ENCODE measurements around the gene FBXO8.
A peak's percentile ranks its signal among the peaks of the same experiment; 100 is the strongest.

Gene FBXO8

DNA sequence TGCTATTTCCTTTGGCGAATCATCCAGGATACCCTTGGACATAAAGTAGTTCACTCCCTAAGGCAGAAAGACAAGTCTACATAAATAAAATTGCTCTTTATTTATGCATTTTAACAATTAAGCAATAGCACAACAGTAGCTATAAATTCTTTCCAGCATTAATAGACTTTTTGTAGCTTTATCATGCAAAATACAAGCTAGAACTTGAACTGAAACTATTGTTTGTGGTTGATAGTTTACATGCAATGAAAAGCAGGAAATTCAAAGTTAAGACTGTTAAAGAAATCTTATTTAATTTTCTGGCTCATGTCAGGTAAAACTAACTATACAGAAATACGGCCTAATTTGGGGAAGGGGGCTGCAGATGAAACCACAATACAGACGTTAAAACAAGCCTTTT, 42.3 kb downstream of the FBXO8 start:
- DNase-seq: no peak

DNA sequence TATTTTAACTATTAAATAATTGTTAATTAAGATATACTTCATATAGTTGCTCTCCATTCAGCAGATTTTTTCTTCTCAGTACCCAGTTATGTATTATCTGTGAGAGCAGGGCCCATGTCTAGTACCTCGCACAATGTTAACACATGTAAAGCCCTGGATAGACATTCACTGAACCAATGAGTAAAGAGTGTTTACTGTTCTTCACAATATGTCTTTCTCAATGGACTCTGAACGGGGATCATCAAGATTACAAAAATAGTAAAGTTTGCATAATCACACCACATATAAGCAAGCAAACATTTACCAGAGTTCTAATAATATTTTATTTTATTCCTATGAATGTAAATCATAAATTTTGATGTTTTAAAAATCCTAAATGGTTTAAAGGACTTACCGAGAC, 47.1 kb downstream of the FBXO8 start:
- DNase-seq: no peak

DNA sequence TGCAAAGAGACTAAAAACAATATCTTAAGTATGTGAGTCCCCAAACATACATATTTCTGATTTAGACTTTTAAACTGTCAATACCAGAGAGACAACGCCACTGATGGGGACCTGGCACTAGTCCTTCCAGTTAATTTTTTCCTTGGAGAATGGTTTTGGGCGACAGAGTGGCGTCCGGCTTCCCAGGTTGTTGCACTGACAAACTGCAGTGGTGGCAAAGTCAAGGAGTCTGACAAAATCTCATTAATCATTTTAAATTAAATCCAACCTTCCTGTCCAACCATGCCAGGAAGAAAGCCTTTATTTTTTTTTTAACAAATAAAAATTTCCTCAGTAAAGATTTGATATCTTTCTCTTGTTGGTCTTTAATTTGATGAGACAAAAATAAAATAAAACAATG, 52.8 kb downstream of the FBXO8 start:
- DNase-seq: no peak

DNA sequence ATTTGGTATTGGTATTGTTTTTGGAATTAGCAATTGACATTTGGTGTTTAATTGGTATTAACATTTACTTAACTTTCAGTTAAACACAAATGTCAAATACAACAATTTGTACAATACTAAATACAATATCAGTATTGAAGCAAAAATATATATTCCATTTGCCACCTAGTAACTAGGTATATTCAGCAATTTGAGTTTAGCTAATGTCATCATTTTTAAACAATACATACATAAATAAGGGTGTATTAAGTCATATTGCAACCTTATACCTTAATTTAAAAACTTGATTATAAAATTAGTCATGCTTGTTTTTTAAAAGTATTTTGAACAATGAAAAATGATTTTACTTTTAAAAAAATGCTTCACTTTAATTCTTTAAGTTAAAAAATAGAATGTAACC, 53.3 kb downstream of the FBXO8 start:
- no peak for DNase-seq

DNA sequence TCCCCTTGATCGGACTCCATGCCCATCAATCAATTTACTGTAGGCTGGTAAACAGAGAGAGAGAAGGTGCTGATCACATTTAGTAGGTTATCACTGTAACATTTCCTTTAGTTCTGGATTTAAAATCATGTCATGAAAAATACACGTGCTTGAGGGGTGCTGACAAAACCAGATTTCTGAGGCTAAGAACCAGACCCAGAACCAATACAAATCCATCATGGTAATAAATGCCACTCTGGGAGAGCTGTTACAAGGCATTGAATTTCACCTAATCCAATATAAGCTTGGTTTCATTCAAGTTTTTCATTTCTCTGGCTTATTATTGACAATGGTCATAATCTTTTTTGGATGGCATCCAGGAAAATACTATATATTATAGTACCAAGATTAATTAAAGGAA, 54.5 kb downstream of the FBXO8 start:
- DNase-seq: no peak

DNA sequence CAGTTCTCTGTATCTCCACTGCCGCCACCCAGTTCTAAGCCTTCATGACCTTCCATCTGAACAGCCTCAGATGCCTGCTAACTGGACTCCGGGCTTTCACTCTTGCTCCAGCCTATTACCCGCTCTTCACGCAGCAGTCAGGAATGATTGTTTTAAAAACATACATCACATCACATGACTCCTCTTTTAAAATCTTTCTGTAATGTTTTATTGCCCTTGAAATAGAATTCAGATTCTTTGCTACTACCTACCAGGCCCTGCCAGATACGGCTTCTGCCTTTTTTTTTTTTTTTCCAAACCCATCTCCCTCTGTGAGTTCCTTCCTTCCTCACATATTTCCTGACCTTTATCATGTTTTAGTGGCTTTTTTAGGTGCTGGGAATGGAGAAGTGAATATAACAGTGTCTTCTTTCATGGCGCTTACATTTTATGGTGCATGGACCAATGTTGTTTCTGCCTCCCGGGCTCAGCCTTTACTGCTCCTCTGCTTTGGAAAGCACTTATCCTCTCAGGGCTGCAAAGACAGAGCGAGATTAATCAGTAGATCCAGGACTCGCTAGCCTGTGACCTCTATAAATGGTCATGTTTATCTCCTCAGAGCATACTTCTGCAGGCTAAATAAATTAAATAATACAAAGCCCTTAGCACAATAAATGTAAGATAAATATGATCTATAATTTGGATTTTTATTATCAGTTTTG, 58.0 kb downstream of the FBXO8 start:
- no peak for DNase-seq

DNA sequence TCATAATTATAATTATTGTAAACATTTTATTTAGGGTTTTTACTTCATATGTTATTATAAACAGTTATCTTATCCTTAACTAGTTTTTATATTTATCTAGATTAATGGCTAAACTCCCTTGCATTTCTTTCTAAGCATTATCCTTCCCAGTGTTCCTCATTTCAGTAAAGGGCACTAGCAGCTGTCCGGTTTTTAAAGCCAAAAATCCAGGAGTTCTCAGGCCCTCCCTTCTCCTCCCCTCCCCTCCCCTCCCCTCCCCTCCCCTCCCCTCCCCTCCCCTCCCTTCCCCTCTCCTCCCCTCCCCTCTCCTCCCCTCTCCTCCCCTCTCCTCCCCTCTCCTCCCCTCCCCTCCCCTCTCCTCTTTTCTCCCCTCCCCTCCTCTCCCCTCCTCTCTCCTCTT, 58.9 kb downstream of the FBXO8 start:
- no peak for DNase-seq

DNA sequence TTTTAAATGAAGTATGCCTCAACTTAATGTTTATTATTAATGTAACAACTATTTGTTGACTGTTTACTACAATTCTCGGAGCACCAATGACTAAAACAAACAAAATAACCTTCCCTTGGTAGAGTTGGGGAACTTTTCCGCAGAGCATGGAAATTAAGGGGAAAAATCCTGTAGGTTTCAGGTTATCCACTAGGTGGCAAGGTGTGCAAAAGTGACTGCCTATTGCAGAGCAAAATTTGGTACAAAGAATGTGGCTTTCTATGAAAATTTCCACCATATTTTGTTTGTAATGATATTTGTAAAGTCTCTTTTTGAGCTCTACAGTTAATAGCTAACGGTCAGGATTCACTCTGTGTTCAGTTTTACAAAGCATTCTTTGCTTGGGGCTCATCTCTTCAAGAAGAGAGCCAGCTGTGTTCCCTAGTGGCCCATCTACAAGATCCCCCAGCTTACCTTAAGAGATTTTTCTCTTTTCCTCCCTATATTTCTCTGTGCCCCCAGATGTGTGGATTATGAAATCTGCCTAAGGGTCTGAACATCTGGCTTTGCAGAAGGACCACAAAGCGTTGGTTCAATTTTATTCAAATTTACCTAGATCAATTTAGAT, 61.1 kb downstream of the FBXO8 start:
- DNase-seq: no peak

DNA sequence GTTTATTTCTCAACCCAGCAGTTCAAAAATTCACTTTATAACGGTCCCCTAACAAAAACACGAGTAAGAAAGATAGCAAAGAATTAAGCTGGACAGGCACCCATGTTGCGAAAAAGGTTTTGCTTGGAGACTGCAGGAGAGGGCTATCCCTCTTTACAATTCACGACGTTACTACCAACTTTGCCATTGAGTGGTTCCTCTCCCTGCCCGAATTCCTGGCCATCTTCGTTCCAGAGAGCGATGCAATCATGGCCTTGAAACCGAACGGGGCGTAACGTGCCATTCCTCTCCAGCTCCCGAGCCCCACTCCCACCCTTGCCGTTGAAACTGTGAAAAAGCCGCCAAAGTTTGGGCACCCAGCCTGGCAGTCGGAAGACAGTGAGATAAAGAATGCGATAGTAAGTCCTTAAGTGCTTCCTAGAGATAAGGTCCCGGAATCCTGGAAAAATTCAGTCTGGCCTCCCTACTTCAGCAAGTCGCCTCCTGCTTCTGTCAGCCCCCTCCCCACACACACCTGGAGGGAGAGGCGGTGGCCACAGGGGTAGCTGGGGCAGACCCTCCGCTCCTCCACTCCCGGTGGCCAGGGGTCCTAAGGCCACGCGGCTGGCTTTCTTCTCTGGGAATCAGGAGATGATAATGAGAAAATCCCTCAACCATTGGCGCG, 65.2 kb downstream of the FBXO8 start:
- no peak for DNase-seq

DNA sequence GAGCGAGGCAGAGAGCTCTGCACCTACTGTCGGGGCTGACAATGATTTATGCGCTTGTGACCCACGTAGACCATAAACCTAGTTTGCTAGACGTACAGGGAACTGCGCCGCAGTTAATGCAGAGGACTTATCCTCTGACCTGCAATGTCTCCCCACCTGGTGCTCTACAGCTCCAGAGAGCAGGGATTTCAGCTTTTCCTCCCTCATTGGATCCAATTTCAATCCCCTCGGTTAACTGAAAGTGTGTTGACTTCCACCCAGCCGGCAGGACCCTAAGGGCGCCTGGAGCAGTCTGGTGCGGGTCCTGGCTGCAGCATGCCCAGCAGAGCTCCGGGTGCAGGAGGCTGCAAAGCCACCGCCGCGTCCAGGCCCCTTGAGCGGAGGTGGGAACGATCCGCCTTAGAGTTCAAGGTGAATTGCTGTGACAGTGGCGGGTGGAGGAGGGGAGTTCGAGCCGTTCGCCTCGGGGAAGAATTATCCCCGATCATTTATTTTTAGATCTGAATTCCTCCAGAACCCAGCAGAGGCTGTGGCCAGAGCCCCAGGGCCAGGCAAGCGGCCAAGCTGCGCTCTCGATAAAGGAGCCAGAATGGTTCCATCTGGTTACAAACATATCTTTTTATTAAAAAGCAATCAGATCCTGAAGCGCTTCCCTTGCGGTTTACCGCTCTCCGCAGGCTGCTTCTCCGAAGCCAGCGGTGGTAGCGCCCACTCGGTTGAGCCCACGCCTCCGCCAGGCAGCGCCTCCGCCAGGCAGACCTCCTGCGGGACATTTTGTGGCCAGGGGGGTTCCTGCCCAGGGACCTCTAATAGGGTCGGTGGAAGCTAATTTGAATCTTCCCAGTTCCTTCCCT, 66.0 kb downstream of the FBXO8 start:
- peak; percentile 67 for DNase-seq

DNA sequence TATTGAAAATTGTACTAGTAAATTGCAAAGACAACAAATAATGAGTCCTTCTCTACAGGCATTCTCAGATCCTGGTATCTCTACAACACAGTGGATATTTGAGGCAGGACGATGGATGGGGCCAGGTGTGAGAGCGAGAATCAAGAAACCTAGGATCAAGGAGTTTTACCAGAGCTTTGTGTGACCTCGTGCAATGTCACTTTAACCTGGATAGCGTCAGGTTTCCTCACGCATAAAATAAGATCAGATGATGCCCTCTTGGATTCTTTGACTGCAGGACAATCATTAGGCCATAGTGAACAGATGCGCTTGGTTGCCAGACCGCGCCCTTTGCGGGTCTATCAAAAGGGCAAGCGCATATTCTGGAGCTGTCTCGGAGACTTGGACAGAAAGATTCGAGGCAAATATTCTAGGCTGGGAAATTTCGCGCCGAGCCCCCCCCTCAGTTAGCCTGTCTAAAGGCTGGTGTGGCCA, 66.6 kb downstream of the FBXO8 start:
- DNase-seq: no peak

DNA sequence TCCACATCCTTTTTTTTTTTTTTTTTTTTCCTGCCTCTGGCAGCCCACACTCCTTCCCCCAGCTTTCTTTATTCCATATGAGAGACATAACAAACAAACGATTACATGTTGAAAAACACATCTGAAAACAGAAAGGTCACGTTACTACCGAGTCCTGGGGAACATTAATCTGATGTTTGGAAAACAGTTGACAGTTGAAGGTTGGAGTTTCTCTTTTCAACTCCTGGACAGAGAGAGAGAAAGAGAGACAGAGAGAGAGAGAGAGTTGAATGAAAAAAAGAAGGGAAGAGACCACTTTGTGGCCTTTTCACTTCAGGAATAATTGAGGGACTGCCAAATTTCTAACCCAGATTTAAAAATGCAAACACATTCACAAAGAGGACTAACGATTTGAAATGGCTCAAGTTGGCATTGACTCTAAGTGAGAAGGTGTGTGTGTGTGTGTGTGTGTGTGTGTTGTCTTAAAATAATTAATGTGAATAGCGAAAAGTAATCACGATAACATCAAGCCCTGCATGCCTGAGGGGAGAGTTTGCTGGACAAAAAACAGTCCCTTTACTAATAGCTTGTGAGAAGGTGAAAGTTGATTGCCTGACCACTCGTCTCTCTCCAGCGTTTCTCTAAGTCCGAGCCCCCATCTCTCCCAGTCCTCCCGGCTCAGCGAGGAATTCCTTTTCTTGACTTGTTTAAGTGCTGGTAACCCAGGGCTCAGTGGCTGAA, 67.3 kb downstream of the FBXO8 start:
- DNase-seq: no peak

DNA sequence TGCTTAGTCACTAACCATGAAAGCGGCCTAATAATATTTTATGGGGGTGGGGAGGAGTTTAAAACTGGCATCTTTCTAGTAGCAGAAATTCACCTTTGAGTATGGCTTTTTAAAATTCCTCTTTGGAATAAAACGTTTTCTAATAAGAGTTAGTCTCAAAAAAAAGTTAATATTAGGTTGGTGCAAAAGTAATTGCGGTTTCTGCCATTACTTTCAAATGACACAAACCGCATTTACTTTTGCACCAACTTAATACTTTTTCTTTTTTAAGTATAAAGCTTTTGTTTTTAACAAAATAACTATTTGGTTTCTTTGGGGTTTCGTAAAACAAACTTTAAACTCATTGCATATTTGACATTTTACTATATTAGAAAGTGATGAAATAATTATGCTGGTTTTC, 68.4 kb downstream of the FBXO8 start:
- no peak for DNase-seq

DNA sequence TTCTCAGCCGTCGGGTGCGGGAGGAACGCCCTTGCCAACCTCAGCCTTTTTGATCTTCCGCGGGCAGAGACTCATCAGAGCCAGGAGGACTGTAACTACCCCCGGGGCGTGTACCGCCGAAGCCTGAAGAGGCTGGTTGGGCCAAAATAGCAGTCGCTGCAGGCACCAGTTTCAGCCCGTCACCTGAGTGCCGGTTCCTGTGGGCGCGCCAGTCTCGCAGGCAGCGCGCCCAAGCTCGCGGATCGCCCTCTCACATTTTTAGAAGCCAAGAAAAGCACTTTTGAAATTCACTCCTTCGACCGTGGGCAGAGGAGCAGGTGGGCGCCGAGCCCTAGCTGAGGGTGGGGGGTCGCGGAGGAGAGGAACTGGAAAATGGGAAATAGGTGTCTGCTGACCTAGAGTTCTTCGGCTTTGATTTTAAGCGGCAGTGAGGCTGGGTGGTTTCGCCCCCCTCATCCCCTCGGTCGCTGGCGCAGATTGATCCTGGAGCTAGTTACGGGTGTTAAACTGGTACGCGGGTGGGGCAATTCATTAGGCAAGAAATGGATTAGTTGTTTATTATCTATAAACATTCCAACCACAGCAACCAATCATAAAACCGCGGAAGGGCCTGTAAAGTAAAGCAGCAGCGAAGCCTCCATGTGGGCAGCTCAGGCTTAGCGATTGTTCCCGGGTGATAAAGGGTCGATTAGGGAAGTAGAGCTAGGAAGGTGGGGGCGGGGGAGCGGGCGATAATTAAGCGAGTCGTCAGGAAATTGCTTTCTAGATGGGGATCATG, 69.2 kb downstream of the FBXO8 start:
- DNase-seq: peak; percentile 51

DNA sequence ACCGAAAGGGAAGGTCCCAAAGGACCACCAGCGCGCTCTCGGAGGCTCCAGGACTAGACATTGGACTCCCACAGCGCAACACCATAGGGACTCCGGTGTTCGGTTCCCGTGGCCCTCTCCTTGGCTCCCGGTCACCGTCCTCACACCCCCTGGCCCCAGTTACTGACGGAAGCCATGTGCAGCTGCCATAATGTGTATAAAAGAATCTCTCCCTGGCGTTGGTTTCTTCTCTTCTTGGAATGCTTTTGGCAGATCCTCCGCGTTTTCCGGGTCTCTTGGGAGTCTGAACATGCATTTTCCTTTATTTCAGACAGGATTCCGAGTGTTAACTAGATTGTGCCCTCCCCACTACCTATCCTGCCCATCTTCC, 69.8 kb downstream of the FBXO8 start:
- DNase-seq: peak; percentile 54

DNA sequence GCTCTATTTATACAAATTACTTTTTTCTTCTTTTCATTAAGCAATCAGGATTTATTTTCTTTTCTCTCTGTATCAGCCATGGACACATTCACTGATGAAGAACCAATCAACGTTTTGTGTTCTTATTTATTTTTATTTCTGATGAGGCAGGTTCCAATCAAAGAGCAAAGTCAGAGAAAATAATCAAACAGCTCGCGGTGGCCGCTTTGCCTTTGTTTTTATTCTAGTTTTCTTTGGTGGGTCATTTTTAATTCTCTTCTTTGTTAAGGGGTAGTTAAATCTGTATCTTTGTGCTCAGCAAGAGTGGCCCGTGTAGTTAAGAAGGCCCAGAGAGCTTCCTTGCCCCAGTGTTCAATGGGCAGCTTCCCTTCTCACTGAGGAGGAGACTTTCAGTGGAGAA, 71.4 kb downstream of the FBXO8 start:
- no peak for DNase-seq

DNA sequence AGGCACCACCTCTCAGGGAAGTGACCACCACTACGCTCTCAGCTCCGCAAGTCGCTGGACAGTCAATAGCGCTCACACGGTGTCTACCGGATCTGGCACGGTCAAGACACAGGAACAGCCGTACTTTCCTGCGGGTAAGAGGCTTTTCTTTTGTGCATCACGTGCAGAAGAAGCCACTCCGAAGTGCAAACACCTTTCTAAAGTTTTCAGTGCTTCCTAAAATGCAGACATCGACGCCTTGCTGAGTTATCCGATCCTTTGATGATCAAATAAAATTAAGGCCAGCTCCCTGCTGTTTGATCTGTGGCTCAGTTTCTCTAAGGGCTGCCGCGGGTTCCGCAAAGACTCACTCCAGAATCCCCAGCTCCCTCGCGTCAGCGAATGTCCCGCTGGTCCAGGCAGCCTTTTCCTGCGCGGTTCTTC, 71.8 kb downstream of the FBXO8 start:
- no peak for DNase-seq

DNA sequence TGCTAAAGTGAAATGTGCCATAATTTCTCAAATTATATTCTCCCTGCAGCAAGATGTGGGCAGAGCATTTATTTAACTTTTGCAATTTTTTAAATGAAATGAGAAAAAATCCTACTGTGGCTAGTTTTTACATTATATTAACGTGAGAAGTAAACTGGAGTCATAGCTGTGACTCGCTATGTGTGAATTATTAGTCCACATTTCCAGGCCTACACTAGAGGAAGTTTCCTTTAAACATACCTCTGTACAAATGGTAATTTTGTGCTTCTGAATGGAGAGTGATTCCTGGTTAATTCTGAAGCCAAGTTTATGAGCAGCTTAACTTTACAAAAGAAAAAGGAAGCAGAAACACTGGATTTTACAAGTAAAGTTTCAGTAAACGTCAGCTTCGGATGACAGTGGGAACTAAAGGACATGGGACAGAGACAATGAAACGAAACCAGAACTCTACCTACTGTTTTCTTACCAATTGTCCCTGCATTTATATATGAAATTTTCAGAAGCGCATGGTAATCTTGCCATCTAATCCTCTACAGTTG, 72.4 kb downstream of the FBXO8 start:
- no peak for DNase-seq

DNA sequence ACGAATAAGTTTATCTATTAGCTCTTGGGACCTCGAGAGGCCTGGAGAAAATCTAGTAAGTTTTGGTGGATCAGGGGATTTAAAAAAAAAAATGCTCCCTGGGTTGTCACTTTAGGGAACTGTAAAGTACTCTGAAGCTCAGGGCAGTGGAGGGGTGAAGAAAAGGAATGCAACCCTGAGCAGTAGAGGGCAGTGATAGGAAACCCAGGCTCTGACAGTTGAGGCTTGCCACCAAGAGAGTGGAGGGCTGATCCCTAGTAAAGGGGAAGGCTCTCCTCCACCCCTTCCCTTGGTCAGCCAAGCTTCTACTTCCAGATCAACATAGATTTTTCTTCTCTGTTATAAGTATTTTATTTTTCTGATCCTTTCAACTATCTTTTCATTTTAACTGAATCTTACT, 73.1 kb downstream of the FBXO8 start:
- no peak for DNase-seq

DNA sequence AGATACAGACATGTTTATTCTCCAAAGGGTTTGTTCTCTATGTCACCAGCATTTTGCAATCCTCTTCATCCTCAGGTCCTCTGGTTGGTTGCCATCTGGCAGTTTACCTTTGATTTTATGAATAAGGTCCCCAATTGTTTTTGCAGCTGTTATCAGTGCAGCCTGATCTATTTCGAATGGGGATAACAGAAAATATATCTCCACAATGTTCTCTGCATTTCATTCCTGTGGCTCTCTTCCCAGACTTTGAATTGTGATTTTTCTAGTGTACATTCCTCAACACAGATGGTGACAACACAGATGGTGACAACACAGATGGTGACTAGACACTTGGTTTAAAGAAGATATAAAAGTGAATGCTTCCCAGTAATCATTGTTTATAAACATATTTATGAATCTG, 74.1 kb downstream of the FBXO8 start:
- DNase-seq: no peak

DNA sequence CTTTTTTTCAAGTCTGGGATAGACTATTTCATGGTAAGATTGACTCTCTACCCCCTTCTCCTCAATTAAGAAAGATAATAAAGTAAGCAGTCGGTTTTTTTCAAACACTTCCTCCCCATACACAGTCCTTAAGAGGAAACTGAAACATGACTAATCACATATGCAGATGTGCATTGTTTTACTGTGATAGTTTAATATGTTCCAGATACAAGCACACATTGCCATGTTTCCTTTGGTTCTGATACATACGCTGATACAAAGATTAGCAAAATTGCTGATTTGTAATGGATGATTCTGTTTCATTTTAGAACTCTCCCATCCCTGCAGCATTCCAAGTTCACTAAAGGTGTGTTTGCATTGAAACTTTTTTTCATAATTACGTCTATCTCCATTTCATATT, 76.1 kb downstream of the FBXO8 start:
- no peak for DNase-seq
